ENCODE measurements around the gene GPS1. TPM values are rescaled to one million over a fixed set of nuclear protein-coding genes. Genes with fewer than 3 reads are reported as not detected.

The GPS1 gene
- total RNA-seq, 2 experiments from 2014 or later = 82.7 to 88.6 TPM

- Mint-ChIP-seq H3K4me1 (ENCODE audit: low read depth) (peaks cover 14% of the 10 kb centered on the region), H3K4me3 (peak overlapping the region; percentile 75), H3K27ac (peak overlapping the region; percentile 61), H3K9me3 (no peaks in the 10 kb centered on the region), H3K27me3 (no peaks in the 10 kb centered on the region), H3K36me3 (ENCODE audit: low read depth) (peaks cover under 1% of the 10 kb centered on the region)
- TF ChIP-seq CTCF (IDR thresholded peaks at IDR 0.05) = no peak
- intact Hi-C loops (cut with micrococcal nuclease) = no loop called here
- ChIA-PET POLR2A (interaction anchor here (0.6 to 7.4 kb wide), 18 partner anchors 11 to 195 kb away, joined by 3 to 98 read pairs (median 4); partner anchors contain the start of genes ARHGDIA, DCXR, FASN and GPS1), CTCF (interaction anchor here (1.0 to 2.9 kb wide), 3 partner anchors 28 to 35 kb away, joined by 3 to 16 read pairs (median 3); partner anchors contain the start of gene DCXR)
- peak; percentile 43 for DNase-seq
- ATAC-seq = peak; percentile 58
These were observed 13.5 kb downstream of the GPS1 start for GRCh38 chr17:82065193-82065637.

- CTCF ChIA-PET = interaction anchor here (1.0 to 2.9 kb wide), 4 partner anchors 28 to 43 kb away, joined by 3 to 16 read pairs (median 3); partner anchors contain the start of gene DCXR
- H3K36me3 Mint-ChIP-seq (ENCODE audit: low read depth) = no peaks in the 10 kb centered on the region
- peak within 1 kb of the TSS; percentile 85 for H3K4me3 Mint-ChIP-seq
- TF ChIP-seq CTCF (IDR thresholded peaks at IDR 0.05) = no peak
- H3K4me1 Mint-ChIP-seq (ENCODE audit: low read depth) = peaks cover 14% of the 10 kb centered on the region
- ATAC-seq (peak; percentile 93), DNase-seq (peak; percentile 67)
- POLR2A ChIA-PET = interaction anchor here (0.6 to 7.4 kb wide), 20 partner anchors 11 to 195 kb away, joined by 3 to 98 read pairs (median 4); partner anchors contain the start of genes ARHGDIA, DCXR, FASN and GPS1
- no peaks in the 10 kb centered on the region for H3K27me3 Mint-ChIP-seq
- H3K9me3 Mint-ChIP-seq = no peaks in the 10 kb centered on the region
- intact Hi-C loops (cut with micrococcal nuclease) = no loop called here
- H3K27ac Mint-ChIP-seq = peak within 1 kb of the TSS; percentile 88
These were observed 14.1 kb downstream of the GPS1 start, which contains the start of gene DUS1L for GRCh38 chr17:82065638-82066303. TSS of gene DUS1L (minus strand) at chr17:82065804. CDS start at chr17:82065059, 745 bp downstream.

- H3K4me3 Mint-ChIP-seq = no peak overlapping the region
- peaks cover 5% of the 10 kb centered on the region for H3K4me1 Mint-ChIP-seq (ENCODE audit: low read depth)
- POLR2A ChIA-PET = interaction anchor here (1.0 kb wide), 1 partner anchor 179 kb away, joined by 3 read pairs; the partner anchor contains the start of gene ANAPC11
- no peak for ATAC-seq
- DNase-seq = no peak
- CTCF ChIA-PET = interaction anchor here (1.3 kb wide), 1 partner anchor 32 kb away, joined by 3 read pairs; no protein-coding TSS in a partner anchor
- no peak overlapping the region for H3K27ac Mint-ChIP-seq
- no peaks in the 10 kb centered on the region for H3K27me3 Mint-ChIP-seq
- TF ChIP-seq CTCF (IDR thresholded peaks at IDR 0.05) = no peak
- H3K9me3 Mint-ChIP-seq = no peaks in the 10 kb centered on the region
- intact Hi-C loops (cut with micrococcal nuclease) = no loop called here
- H3K36me3 Mint-ChIP-seq (ENCODE audit: low read depth) = no peaks in the 10 kb centered on the region
These were observed 18.9 kb downstream of the GPS1 start for GRCh38 chr17:82070611-82071010.

- CTCF ChIA-PET = no interaction called here
- H3K9me3 Mint-ChIP-seq = no peaks in the 10 kb centered on the region
- H3K4me1 Mint-ChIP-seq (ENCODE audit: low read depth) = no peaks in the 10 kb centered on the region
- POLR2A ChIA-PET = interaction anchor here (0.6 kb wide), 1 partner anchor 118 kb away, joined by 3 read pairs; no protein-coding TSS in a partner anchor
- no peak for DNase-seq
- no peak overlapping the region for H3K27ac Mint-ChIP-seq
- ATAC-seq = no peak
- H3K27me3 Mint-ChIP-seq = no peaks in the 10 kb centered on the region
- no peaks in the 10 kb centered on the region for H3K36me3 Mint-ChIP-seq (ENCODE audit: low read depth)
- no peak overlapping the region for H3K4me3 Mint-ChIP-seq
- no peak for TF ChIP-seq CTCF (IDR thresholded peaks at IDR 0.05)
- intact Hi-C loops (cut with micrococcal nuclease) = no loop called here
These were observed 21.1 kb downstream of the GPS1 start for GRCh38 chr17:82072827-82073226.

GRCh38 chr17:82073446-82073845 lies 21.7 kb downstream of the GPS1 start:
- no peak for TF ChIP-seq CTCF (IDR thresholded peaks at IDR 0.05)

More at GRCh38 chr17:82073446-82073845, 21.7 kb downstream of the GPS1 start:
- no peak overlapping the region for H3K27ac Mint-ChIP-seq
- peaks cover 3% of the 10 kb centered on the region for H3K36me3 Mint-ChIP-seq (ENCODE audit: low read depth)
- H3K27me3 Mint-ChIP-seq = no peaks in the 10 kb centered on the region
- no peaks in the 10 kb centered on the region for H3K9me3 Mint-ChIP-seq
- no peaks in the 10 kb centered on the region for H3K4me1 Mint-ChIP-seq (ENCODE audit: low read depth)
- POLR2A ChIA-PET = interaction anchor here (1.3 kb wide), 1 partner anchor 9 kb away, joined by 5 read pairs; no protein-coding TSS in a partner anchor
- CTCF ChIA-PET = no interaction called here
- no peak for DNase-seq
- intact Hi-C loops (cut with micrococcal nuclease) = no loop called here
- ATAC-seq = no peak
- H3K4me3 Mint-ChIP-seq = no peak overlapping the region
